Kidney glomerular epithelial cell (primary cell): Measurements from ENCODE around the gene PDE4D.
A peak's percentile ranks its signal among the peaks of the same experiment; 100 is the strongest.
"Not testable (repeated sequence)": the region's sequence is repeated elsewhere in the genome, so short reads cannot be mapped to it uniquely, and the experiment has no call there.

ENCODE experiments used
- DNase-seq: peaks from one replicate; lab custom pipeline; 2025; lab: John Stamatoyannopoulos, UW

The PDE4D gene

GRCh38 chr5:58965677-58966414, 927.7 kb downstream of the PDE4D start:
- DNase-seq, result no peak

DNA sequence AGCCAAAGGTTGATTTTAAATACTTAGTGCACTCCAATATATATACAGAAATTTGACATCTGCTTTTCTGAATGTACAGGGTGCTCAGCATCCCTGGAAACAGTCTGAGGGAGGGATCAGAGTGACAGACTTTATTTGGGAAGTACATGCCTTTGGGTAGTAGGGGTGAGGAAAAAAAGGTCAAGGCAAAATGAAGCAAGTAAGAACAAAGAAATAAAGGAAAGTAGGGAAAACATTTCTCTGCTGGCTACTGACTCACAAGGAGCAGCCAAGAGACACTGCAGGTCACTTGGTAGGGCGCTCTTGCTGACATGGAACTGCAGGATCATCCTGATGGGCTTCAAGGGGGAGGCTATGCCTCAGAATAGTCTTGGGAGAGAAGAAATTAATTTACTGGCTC, 929.7 kb downstream of the PDE4D start:
- peak; percentile 90 for DNase-seq

DNA sequence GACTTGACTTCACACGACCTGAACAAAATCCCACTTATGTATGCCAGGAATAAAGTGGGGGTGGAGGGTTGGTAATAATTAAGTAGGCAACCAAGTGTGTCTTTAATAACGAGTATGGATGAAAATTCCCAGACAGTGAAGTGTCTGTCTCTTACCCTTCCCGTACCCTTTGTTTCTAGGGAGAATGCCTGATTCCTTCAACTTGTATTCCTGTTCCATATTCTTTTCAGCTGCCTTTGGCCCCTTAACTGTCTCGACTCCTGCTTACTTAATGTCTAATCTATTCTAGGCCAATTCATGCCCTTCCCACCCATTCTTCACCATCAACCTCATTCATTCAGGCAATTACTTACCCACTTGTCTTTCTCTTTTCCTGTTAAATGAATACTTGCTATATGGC, 930.2 kb downstream of the PDE4D start:
- peak; percentile 99 for DNase-seq

- DNase-seq, result no peak
Measured at GRCh38 chr5:58961631-58962280, 931.8 kb downstream of the PDE4D start.

- DNase-seq, result no peak
Measured at GRCh38 chr5:58958701-58959100, 934.8 kb downstream of the PDE4D start.

GRCh38 chr5:58953218-58953617, 940.3 kb downstream of the PDE4D start:
- not testable (repeated sequence) for DNase-seq

GRCh38 chr5:58950224-58950623, 943.3 kb downstream of the PDE4D start:
- DNase-seq, result no peak

- DNase-seq, result no peak
Measured at GRCh38 chr5:58946230-58946629, 947.3 kb downstream of the PDE4D start.

- DNase-seq, result peak; percentile 29
Measured at GRCh38 chr5:58944221-58944620, 949.3 kb downstream of the PDE4D start.

- no peak for DNase-seq
Measured at GRCh38 chr5:58940446-58940845, 953.1 kb downstream of the PDE4D start.

DNA sequence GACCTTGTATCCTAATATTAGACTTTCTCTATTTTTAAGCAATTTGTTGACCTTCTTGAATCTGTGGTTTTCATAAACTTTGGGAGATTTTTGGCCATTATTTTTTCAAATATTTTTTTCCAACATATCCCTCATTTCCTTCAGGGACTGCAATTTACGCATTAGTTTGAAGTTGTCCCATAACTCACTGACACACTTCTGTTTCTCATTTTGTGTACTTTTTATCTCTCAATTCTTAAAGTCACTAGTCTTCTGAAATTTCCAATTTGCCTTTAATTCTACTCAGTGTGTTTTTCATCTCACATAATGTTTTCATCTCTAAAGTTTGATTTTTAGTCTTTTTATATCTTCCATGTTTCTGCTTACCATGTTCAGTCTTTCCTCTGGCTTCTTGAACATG, 953.9 kb downstream of the PDE4D start:
- no peak for DNase-seq

- no peak for DNase-seq
Measured at GRCh38 chr5:58938563-58939424, 954.7 kb downstream of the PDE4D start.

DNA sequence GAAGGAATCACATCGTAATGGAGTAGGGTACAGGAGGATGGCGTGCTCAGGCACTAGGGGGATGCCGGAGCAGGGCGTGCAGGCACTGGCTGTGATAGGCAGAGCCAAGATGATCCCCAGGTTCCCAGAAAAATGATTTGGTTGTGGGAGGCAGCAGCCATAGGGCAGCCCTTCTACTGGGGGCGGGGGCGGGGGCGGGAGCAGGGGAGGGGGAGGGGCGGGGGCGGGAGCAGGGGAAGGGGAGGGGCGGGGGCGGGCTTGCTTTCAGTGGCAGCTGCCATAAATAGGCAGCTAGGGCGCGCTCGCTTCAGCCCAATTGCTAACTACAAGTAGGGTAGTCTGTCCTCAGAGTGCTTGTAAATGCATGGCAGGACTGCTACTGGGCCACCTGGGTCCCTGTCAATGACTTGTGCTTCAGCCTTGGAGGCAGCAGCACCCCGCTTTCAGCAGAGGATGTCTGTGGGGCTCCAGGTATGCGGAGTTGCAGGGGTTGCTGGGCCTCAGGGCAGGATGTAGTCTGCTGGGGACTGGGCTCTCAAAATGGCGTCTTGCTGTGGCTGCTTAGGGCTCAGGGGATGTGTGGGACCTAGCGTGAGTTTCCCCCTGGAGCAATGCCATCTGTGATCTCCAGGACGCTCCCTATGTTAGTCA, 956.4 kb downstream of the PDE4D start:
- no peak for DNase-seq

DNA sequence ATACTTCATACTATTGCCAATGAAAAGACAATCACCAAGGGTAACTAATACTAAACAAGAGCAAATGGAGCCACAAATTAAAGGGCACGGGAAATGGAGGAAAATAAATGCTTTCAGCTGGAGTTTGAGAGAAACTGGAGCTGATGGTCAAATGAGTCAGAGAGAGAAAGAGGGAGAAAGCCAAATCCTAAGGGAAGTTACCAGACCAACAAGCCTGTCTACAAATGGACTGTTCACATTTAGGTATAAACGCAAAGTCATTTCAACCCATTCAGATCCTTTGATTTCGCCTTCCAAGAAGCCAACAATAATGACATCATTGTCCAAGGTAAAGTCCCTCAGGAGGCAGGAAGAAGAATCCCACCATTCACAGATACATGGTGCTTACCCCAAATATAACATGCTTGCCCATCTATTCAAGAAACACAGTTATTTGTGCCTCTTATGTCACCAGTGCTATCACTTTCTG, 958.9 kb downstream of the PDE4D start:
- DNase-seq, result no peak

GRCh38 chr5:58933891-58934628, 959.5 kb downstream of the PDE4D start:
- DNase-seq, result no peak

DNA sequence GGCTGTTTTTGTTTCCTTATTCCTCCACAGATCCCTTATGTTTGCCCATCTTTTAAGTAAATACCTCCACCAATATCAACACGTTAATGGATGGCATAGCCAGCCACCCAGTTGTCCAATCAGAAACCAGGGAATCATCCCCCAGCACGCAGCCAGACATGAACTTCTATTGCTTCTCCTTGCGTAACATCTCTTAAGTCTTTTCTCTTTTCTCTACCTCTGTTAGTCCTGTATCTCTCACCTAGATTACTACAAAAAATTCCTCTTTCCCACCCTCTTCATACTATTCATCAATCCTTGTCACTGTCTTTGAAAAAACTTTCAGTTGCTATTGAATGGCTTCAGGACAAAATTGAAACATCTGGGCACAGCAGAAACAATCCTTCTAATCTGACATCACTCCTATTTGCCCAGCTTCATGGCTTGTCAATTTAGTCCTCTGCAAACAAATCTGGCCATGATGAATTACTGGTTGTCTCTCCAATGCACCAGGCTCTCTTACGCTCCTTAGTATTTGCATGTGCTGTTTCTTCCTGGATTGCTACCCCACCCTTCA, 961.4 kb downstream of the PDE4D start:
- no peak for DNase-seq

- DNase-seq, result no peak
Measured at GRCh38 chr5:58930520-58930919, 963.0 kb downstream of the PDE4D start.

DNA sequence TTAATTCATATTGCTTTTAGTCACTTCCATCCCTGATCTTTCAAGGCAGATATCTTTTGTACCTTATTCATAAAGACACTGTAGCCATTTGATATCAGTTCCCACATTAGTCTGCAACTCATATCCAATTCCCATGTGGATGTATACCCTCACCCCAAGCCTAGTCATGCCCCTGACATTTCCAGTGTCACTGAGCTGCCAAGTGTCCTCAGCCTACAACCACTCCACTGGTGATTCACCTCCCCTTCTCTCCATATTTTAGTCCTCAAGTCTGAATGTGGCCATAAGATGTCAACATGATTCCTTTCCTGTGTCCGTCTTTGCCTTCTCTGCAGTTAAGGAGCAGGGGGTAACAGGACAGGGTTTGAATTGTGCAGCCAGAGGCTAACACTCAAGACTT, 963.8 kb downstream of the PDE4D start:
- no peak for DNase-seq

- DNase-seq, result no peak
Measured at GRCh38 chr5:58927938-58928337, 965.6 kb downstream of the PDE4D start.

DNA sequence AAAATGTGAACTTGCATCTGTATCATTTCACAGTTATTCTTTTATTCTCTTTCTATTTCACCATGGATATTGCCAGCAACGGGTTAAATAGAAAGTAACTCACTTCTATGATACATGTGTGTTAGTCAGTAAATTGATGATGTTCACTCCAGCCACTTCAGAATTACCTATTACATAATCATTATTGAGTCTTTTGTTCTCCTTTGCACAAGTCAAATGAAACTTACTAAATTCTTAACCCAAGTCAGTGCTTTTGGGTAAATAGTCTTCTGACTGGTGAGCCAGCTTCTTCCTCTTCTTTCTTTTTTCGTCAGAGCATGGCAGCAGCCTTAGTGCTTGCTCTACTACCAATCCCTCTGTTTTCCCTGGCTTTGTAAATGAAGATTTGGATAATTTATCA, 966.3 kb downstream of the PDE4D start:
- no peak for DNase-seq

DNA sequence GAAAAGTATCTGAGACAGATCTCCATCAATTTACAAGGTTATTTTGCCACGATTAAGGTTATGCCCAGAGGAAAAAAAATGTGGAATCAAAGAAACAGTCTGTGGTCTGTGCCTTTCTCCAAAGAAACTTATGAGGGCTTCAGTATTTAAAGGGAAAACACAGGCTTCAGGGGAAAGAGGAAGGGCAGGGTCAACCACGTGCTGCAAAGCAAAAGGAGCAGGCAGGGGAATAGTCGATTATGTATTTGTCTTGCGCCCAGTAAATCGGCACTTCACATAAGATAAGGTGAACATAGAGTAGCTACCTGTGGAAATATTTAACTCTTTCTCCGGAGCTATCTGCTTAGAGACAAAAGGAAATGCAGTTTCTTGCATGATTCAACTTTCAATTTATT, 967.0 kb downstream of the PDE4D start:
- DNase-seq, result no peak
